Stomach (tissue), 4 donors: ENCODE measurements around the gene SEMA5A.

ENCODE experiments used
- CTCF ChIP-seq, 7 experiments: fragments of 450-650 bp in 4 of 7; fragments of 200-600 bp in 3 of 7; sonication (generic) in 3 of 7; IDR thresholded peaks; one replicate each; pipeline ENCODE4 v1.5.1; 2016 to 2019; ENCODE audit warnings: antibody characterized with exemption in 7 of 7, control low read depth in 2 of 7, mild to moderate bottlenecking in 1 of 7
- EP300 ChIP-seq: sonication (generic); formaldehyde crosslinking; IDR thresholded peaks from one replicate; pipeline ENCODE4 v1.6.1; 2017; ENCODE audit warnings: antibody characterized with exemption
- POLR2A ChIP-seq, 4 donors: fragments of 450-650 bp; IDR thresholded peaks; one replicate each; pipeline ENCODE4 v1.6.1; 2016; ENCODE audit warnings: antibody characterized with exemption in 4 of 4, control low read depth in 2 of 4, mild to moderate bottlenecking in 1 of 4, moderate library complexity in 1 of 4
- POLR2AphosphoS5 ChIP-seq, 3 donors: sonication (generic); formaldehyde crosslinking; IDR thresholded peaks; one replicate each; pipeline ENCODE4 v1.6.1; 2016; ENCODE audit warnings: antibody characterized with exemption in 3 of 3

- TF ChIP-seq POLR2AphosphoS5 (IDR thresholded peaks at IDR 0.05), result no peak
- no peak for TF ChIP-seq CTCF (IDR thresholded peaks at IDR 0.05)
- no peak for TF ChIP-seq POLR2A (IDR thresholded peaks at IDR 0.05)
- TF ChIP-seq EP300, result no peak
These were observed 12.8 kb downstream of the SEMA5A start for GRCh38 chr5:9533096-9533495.
